ENCODE measurements around the gene ID3. TPM values are rescaled to one million over a fixed set of nuclear protein-coding genes. Genes with fewer than 3 reads are reported as not detected.
A peak's percentile ranks its signal among the peaks of the same experiment; 100 is the strongest.

The ID3 gene
- total and polyA plus RNA-seq, 9 of the 15 experiments (the other 6 are each of a cell fraction or from before 2014, with no cell fraction given) = 6.8 to 59.8 (median 23.5) TPM

DNA sequence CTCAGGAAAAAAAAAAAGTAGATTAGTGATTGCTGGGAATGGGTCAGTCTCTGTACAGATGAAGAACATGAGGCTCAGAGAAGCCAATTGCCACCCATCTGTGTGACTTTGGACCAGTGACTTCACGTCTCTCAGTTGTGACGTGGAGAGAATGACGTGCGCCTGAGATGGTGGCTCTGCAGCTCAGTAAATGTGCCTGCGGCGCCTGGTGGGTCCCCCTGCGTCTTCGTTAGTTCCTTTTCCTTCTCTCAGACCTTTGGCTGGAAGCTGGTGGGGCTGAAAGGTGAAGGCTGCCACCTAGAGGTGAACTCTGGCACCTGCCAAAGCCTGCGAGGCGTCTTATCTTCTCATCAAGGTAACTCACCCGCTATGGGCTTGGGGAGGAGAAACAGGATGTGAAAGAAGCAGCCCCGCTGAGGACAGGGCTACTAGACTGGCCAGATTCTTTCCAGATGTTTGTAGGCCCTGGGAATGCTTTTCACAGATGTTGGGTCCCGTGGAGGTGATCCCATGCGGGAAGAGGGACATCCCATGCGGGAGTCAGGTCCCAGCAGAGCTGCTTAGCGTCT, 19.5 kb downstream of the ID3 start (continued):
- TF ChIP-seq, protein P1, sequence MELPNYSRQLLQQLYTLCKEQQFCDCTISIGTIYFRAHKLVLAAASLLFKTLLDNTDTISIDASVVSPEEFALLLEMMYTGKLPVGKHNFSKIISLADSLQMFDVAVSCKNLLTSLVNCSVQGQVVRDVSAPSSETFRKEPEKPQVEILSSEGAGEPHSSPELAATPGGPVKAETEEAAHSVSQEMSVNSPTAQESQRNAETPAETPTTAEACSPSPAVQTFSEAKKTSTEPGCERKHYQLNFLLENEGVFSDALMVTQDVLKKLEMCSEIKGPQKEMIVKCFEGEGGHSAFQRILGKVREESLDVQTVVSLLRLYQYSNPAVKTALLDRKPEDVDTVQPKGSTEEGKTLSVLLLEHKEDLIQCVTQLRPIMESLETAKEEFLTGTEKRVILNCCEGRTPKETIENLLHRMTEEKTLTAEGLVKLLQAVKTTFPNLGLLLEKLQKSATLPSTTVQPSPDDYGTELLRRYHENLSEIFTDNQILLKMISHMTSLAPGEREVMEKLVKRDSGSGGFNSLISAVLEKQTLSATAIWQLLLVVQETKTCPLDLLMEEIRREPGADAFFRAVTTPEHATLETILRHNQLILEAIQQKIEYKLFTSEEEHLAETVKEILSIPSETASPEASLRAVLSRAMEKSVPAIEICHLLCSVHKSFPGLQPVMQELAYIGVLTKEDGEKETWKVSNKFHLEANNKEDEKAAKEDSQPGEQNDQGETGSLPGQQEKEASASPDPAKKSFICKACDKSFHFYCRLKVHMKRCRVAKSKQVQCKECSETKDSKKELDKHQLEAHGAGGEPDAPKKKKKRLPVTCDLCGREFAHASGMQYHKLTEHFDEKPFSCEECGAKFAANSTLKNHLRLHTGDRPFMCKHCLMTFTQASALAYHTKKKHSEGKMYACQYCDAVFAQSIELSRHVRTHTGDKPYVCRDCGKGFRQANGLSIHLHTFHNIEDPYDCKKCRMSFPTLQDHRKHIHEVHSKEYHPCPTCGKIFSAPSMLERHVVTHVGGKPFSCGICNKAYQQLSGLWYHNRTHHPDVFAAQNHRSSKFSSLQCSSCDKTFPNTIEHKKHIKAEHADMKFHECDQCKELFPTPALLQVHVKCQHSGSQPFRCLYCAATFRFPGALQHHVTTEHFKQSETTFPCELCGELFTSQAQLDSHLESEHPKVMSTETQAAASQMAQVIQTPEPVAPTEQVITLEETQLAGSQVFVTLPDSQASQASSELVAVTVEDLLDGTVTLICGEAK (IDR thresholded peaks at IDR 0.05) = peak; percentile 48; the same call in 1 of the 2 replicates
- TF ChIP-seq, protein P1 (CRISPR knock-in tag; IDR thresholded peaks at IDR 0.05) = no peak
- TF ChIP-seq, protein P2, sequence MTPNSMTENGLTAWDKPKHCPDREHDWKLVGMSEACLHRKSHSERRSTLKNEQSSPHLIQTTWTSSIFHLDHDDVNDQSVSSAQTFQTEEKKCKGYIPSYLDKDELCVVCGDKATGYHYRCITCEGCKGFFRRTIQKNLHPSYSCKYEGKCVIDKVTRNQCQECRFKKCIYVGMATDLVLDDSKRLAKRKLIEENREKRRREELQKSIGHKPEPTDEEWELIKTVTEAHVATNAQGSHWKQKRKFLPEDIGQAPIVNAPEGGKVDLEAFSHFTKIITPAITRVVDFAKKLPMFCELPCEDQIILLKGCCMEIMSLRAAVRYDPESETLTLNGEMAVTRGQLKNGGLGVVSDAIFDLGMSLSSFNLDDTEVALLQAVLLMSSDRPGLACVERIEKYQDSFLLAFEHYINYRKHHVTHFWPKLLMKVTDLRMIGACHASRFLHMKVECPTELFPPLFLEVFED (CRISPR knock-in tag; conservative IDR thresholded peaks at IDR 0.05) = peak; percentile 35; the same call in 1 of the 2 replicates
- TF ChIP-seq POLR2H (tag; IDR thresholded peaks at IDR 0.05; ENCODE audit: low read depth) (no peak), BHLHE40 (IDR thresholded peaks at IDR 0.05; ENCODE audit: low read length) (peak; percentile 80), JUN (IDR thresholded peaks at IDR 0.05; ENCODE audit: borderline replicate concordance, low read depth, low read length) (no peak; the same call in 1 of the 2 replicates), JUN (CRISPR knock-in tag; IDR thresholded peaks at IDR 0.05; ENCODE audit: borderline replicate concordance) (0 out of 2 replicates have a peak, but pooled peaks have one; percentile 45), HSF4 (CRISPR knock-in tag; IDR thresholded peaks at IDR 0.05; ENCODE audit: borderline replicate concordance) (no peak), HDAC6 (IDR thresholded peaks at IDR 0.05; ENCODE audit: low read depth, low read length) (no peak), MXI1 (IDR thresholded peaks at IDR 0.05; ENCODE audit: low read depth, low read length) (0 out of 2 replicates have a peak, but pooled peaks have one; percentile 52), RCOR1 (IDR thresholded peaks at IDR 0.05; ENCODE audit: borderline replicate concordance in 1 of 2, low read depth in 2 of 2, low read length in 2 of 2) (peak; percentile 80 to 99), RAD51 (IDR thresholded peaks at IDR 0.05; ENCODE audit: borderline replicate concordance, low read depth) (peak; percentile 22; the same call in 1 of the 2 replicates), ZNF24 (IDR thresholded peaks at IDR 0.05) (peak; percentile 86)
- TF ChIP-seq, protein P3, sequence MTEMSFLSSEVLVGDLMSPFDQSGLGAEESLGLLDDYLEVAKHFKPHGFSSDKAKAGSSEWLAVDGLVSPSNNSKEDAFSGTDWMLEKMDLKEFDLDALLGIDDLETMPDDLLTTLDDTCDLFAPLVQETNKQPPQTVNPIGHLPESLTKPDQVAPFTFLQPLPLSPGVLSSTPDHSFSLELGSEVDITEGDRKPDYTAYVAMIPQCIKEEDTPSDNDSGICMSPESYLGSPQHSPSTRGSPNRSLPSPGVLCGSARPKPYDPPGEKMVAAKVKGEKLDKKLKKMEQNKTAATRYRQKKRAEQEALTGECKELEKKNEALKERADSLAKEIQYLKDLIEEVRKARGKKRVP (CRISPR knock-in tag; IDR thresholded peaks at IDR 0.05) = no peak
- TF ChIP-seq, protein P4, sequence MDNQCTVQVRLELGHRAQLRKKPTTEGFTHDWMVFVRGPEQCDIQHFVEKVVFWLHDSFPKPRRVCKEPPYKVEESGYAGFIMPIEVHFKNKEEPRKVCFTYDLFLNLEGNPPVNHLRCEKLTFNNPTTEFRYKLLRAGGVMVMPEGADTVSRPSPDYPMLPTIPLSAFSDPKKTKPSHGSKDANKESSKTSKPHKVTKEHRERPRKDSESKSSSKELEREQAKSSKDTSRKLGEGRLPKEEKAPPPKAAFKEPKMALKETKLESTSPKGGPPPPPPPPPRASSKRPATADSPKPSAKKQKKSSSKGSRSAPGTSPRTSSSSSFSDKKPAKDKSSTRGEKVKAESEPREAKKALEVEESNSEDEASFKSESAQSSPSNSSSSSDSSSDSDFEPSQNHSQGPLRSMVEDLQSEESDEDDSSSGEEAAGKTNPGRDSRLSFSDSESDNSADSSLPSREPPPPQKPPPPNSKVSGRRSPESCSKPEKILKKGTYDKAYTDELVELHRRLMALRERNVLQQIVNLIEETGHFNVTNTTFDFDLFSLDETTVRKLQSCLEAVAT (IDR thresholded peaks at IDR 0.05) = peak in 1 of 2 experiments; percentile 67; a peak in 3 of 4 replicates
